ENCODE data around the gene ACO2. TPM values are rescaled to one million over a fixed set of nuclear protein-coding genes. Genes with fewer than 3 reads are reported as not detected.
"Not testable (repeated sequence)": the region's sequence is repeated elsewhere in the genome, so short reads cannot be mapped to it uniquely, and the experiment has no call there.

ACO2 gene
- total RNA-seq, 2 experiments from 2014 or later = 103 to 105 TPM

DNA sequence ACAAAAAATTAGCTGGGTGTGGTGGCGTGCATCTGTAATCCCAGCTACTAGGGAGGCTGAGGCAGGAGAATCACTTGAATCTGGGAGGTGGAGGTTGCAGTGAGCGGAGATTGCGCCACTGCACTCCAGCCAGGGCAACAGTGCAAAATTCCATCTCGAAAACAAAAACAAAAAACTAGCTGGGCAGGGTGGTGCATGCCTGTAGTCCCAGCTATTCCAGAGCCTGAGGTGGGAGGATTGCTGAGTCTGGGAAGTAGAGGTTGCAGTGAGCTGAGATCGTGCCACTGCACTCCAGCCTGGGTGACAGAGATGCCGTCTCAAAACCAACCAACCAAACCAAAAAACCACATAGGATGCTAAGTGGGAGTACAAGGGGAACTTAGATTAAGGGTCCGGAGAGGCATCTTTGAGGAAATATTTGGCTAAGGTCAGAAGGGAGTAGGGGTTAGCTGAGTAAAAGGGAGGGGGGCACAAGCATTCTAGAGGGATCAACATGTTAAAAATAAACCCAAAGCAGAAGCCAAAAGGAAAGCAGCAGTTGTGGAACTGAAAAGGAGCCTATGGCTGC lies 10.7 kb upstream of the ACO2 start:
- CTCF ChIA-PET = interaction anchor here (1.5 kb wide), 1 partner anchor 10 kb away, joined by 4 read pairs; the partner anchor contains the start of genes ACO2 and PHF5A
- H3K4me3 Mint-ChIP-seq = no peak overlapping the region
- peaks cover 2% of the 10 kb centered on the region for H3K4me1 Mint-ChIP-seq (ENCODE audit: low read depth)
- peaks cover 22% of the 10 kb centered on the region for H3K36me3 Mint-ChIP-seq
- H3K9me3 Mint-ChIP-seq = no peaks in the 10 kb centered on the region
- no peaks in the 10 kb centered on the region for H3K27me3 Mint-ChIP-seq
- DNase-seq = no peak
- no peak overlapping the region for H3K27ac Mint-ChIP-seq
- POLR2A ChIA-PET = interaction anchor here (1.2 kb wide), 1 partner anchor 10 kb away, joined by 4 read pairs; the partner anchor contains the start of genes ACO2 and PHF5A
- intact Hi-C loops (cut with micrococcal nuclease) = no loop called here

- CTCF ChIA-PET = no interaction called here
Measured at GRCh38 chr22:41459431-41459830, 9.5 kb upstream of the ACO2 start.

DNA sequence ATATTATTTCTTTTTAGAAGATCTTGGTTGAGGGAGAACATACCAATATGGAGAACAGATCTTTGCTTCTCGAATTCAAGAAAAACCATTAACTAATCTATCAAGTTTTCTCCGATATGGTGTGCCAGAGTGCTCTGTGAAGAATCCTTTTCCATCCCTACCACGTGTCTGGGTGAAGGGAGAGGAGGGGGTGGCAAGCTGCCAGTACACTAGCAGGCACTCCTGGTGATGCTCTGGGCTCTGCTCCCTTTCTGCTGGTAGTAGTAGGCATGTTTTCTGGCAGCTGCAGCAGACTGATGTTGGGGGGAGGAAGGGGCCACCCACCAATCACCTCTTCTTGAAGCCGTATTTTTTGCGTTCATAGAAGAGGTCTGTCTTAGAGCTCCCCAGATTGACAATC lies 8.8 kb upstream of the ACO2 start:
- CTCF ChIA-PET = interaction anchor here (1.0 kb wide), 1 partner anchor 67 kb away, joined by 3 read pairs; no protein-coding TSS in a partner anchor
- intact Hi-C loops (cut with micrococcal nuclease); DNase-seq; H3K9me3 Mint-ChIP-seq; H3K4me3 Mint-ChIP-seq; H3K27me3 Mint-ChIP-seq; H3K4me1 Mint-ChIP-seq (ENCODE audit: low read depth); H3K27ac Mint-ChIP-seq: not testable (repeated sequence)
- peaks cover 34% of the 10 kb centered on the region for H3K36me3 Mint-ChIP-seq
- POLR2A ChIA-PET = interaction anchor here (0.9 kb wide), 1 partner anchor 14 kb away, joined by 4 read pairs; the partner anchor contains the start of gene TOB2

More at GRCh38 chr22:41459431-41459830, 9.5 kb upstream of the ACO2 start:
- POLR2A ChIA-PET = interaction anchor here (0.9 to 1.2 kb wide), 2 partner anchors 9 to 11 kb away, joined by 4 read pairs; partner anchors contain the start of genes ACO2 and PHF5A
- Mint-ChIP-seq H3K27ac (no peak overlapping the region), H3K36me3 (peaks cover 28% of the 10 kb centered on the region), H3K4me3 (no peak overlapping the region), H3K9me3 (no peaks in the 10 kb centered on the region), H3K27me3 (no peaks in the 10 kb centered on the region), H3K4me1 (ENCODE audit: low read depth) (peaks cover 4% of the 10 kb centered on the region)
- DNase-seq = no peak
- intact Hi-C loops (cut with micrococcal nuclease) = no loop called here

DNA sequence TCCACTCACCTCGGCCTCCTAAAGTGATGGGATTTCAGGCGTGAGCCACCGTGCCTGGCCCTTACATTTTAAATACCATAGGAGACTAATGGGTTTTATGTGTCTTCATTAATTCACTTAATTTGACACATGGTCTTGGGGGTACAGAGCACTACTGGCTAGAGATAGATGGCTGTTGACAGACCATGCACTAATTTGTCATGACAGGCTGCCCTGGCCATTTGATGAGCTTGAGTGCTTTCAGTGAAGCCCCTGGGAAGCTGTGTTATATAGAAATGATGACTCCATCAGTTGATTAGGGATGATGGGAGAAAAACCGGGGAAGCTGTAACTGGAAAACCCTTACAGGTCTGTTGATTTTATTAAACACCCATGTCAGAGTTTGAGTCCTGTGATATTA lies 7.0 kb upstream of the ACO2 start:
- intact Hi-C loops (cut with micrococcal nuclease) = no loop called here
- Mint-ChIP-seq H3K27me3 (no peaks in the 10 kb centered on the region), H3K4me3 (no peak overlapping the region), H3K9me3 (no peaks in the 10 kb centered on the region), H3K4me1 (ENCODE audit: low read depth) (peaks cover 8% of the 10 kb centered on the region), H3K36me3 (peaks cover 45% of the 10 kb centered on the region), H3K27ac (no peak overlapping the region)
- no peak for DNase-seq
- CTCF ChIA-PET = interaction anchor here (1.6 kb wide), 1 partner anchor 58 kb away, joined by 5 read pairs; no protein-coding TSS in a partner anchor
- POLR2A ChIA-PET = interaction anchor here (1.5 to 2.5 kb wide), 2 partner anchors 14 to 16 kb away, joined by 3 to 14 read pairs; partner anchors contain the start of gene TOB2

- no peaks in the 10 kb centered on the region for H3K27me3 Mint-ChIP-seq
- no peaks in the 10 kb centered on the region for H3K9me3 Mint-ChIP-seq
- H3K27ac Mint-ChIP-seq = peak overlapping the region; percentile 99
- peaks cover 53% of the 10 kb centered on the region for H3K4me1 Mint-ChIP-seq (ENCODE audit: low read depth)
- no peak for DNase-seq
- intact Hi-C loops (cut with micrococcal nuclease) = loop anchor here (1.0 to 5.0 kb wide), 5 partner anchors 25 to 612 kb away; partner anchors contain the start of genes RANGAP1, ST13, XPNPEP3 and ZC3H7B
- H3K36me3 Mint-ChIP-seq = peaks cover 37% of the 10 kb centered on the region
- CTCF ChIA-PET = interaction anchor here (0.9 to 3.5 kb wide), 13 partner anchors 8 to 220 kb away, joined by 3 to 20 read pairs (median 5); partner anchors contain the start of genes RANGAP1, SNU13, TOB2 and ZC3H7B
- H3K4me3 Mint-ChIP-seq = peak overlapping the region; percentile 93
- POLR2A ChIA-PET = interaction anchor here (0.7 to 3.0 kb wide), 14 partner anchors 8 to 446 kb away, joined by 3 to 57 read pairs (median 4); partner anchors contain the start of genes DESI1, PMM1, RANGAP1 and TEF
Measured at GRCh38 chr22:41469218-41469851, 418 bp downstream of the ACO2 start.

DNA sequence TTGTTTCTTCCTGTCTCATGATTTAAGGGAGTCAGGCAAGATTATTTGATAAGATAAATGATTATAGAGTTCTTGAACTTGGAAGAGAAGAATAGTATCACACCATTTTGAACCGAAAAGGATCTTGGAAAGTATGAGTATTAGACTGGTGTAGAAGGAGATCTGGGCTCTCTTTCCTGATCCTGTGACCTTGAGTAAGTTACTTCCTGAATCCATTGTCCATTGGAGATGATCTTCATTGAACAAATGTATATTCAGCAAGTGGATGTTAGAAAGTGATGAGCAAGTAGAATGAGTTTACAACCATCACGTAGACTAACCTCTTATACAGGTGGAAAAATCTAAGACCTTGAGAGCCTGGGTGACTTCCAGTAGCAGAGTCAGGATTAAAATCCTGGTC lies 2.0 kb downstream of the ACO2 start:
- Mint-ChIP-seq H3K9me3 (no peaks in the 10 kb centered on the region), H3K27me3 (no peaks in the 10 kb centered on the region), H3K27ac (peak overlapping the region; percentile 1), H3K36me3 (peaks cover 25% of the 10 kb centered on the region), H3K4me1 (ENCODE audit: low read depth) (peaks cover 50% of the 10 kb centered on the region), H3K4me3 (peak overlapping the region; percentile 93)
- ChIA-PET POLR2A (no interaction called here), CTCF (interaction anchor here (0.6 to 3.5 kb wide), 2 partner anchors 17 to 67 kb away, joined by 3 to 20 read pairs; no protein-coding TSS in a partner anchor)
- DNase-seq = no peak
- intact Hi-C loops (cut with micrococcal nuclease) = no loop called here

DNA sequence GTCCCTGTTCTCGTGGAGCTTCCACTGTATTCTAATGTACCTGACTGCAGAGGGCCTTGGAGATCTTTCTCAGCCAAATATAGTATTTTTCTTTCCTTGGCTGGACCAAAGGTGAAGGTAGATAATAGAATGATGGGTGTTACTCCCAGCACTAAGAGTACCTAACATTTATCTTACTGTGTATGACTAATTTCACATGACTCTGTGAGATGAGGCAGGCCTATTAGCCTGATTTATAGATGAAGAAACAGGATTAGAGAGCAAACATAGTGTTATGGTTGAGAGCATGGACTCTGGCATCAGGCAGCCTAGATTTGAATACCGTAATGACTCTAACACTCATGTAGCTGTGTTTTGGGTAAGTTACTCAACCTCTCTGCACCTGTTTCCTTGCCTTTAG lies 2.7 kb downstream of the ACO2 start:
- peaks cover 20% of the 10 kb centered on the region for H3K36me3 Mint-ChIP-seq
- H3K4me1 Mint-ChIP-seq (ENCODE audit: low read depth) = peaks cover 50% of the 10 kb centered on the region
- DNase-seq = no peak
- no peaks in the 10 kb centered on the region for H3K9me3 Mint-ChIP-seq
- H3K4me3 Mint-ChIP-seq = no peak overlapping the region
- no peak overlapping the region for H3K27ac Mint-ChIP-seq
- CTCF ChIA-PET = no interaction called here
- no peaks in the 10 kb centered on the region for H3K27me3 Mint-ChIP-seq
- intact Hi-C loops (cut with micrococcal nuclease) = no loop called here
- POLR2A ChIA-PET = no interaction called here

GRCh38 chr22:41474872-41475451 lies 6.0 kb downstream of the ACO2 start:
- POLR2A ChIA-PET = interaction anchor here (1.6 kb wide), 1 partner anchor 11 kb away, joined by 3 read pairs; no protein-coding TSS in a partner anchor
- CTCF ChIA-PET = interaction anchor here (1.6 kb wide), 1 partner anchor 71 kb away, joined by 6 read pairs; no protein-coding TSS in a partner anchor
- Mint-ChIP-seq H3K27me3 (no peaks in the 10 kb centered on the region), H3K36me3 (peaks cover 4% of the 10 kb centered on the region), H3K27ac (no peak overlapping the region), H3K4me1 (ENCODE audit: low read depth) (peaks cover 42% of the 10 kb centered on the region), H3K4me3 (no peak overlapping the region), H3K9me3 (no peaks in the 10 kb centered on the region)
- intact Hi-C loops (cut with micrococcal nuclease) = no loop called here
- no peak for DNase-seq

DNA sequence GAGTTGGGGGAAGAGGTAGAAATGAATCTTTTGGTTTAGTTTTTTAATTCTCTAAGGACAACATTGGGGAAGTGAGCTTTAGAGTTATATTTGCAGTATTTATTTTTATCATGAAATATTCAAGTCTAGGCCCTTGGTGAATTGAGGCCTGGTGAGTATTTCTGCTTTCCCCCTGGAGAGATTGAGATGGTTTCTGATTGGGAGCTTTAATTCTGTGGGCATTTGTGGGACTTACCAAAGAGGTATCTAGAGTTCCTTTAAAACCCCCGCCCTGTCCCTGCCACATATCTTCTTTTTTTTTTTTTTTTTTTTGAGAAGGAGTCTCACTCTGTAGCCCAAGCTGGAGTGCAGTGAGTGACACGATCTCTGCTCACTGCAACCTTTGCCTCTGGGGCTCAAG lies 9.6 kb downstream of the ACO2 start:
- DNase-seq = no peak
- peaks cover 1% of the 10 kb centered on the region for H3K36me3 Mint-ChIP-seq
- H3K27ac Mint-ChIP-seq = peak overlapping the region; percentile 8
- ChIA-PET CTCF (interaction anchor here (1.2 to 1.6 kb wide), 3 partner anchors 10 to 75 kb away, joined by 3 to 6 read pairs (median 4); partner anchors contain the start of genes ACO2 and PHF5A), POLR2A (interaction anchor here (0.9 kb wide), 1 partner anchor 30 kb away, joined by 5 read pairs; no protein-coding TSS in a partner anchor)
- no peak overlapping the region for H3K4me3 Mint-ChIP-seq
- no peaks in the 10 kb centered on the region for H3K9me3 Mint-ChIP-seq
- H3K27me3 Mint-ChIP-seq = no peaks in the 10 kb centered on the region
- H3K4me1 Mint-ChIP-seq (ENCODE audit: low read depth) = peaks cover 37% of the 10 kb centered on the region
- intact Hi-C loops (cut with micrococcal nuclease) = no loop called here

- no peaks in the 10 kb centered on the region for H3K27me3 Mint-ChIP-seq
- intact Hi-C loops (cut with micrococcal nuclease) = no loop called here
- ChIA-PET POLR2A (interaction anchor here (0.9 kb wide), 1 partner anchor 31 kb away, joined by 5 read pairs; no protein-coding TSS in a partner anchor), CTCF (interaction anchor here (0.6 to 1.6 kb wide), 5 partner anchors 10 to 79 kb away, joined by 3 to 6 read pairs (median 3); partner anchors contain the start of genes ACO2 and PHF5A)
- H3K4me1 Mint-ChIP-seq (ENCODE audit: low read depth) = peaks cover 33% of the 10 kb centered on the region
- H3K27ac Mint-ChIP-seq = peak overlapping the region; percentile 8
- H3K4me3 Mint-ChIP-seq = no peak overlapping the region
- no peaks in the 10 kb centered on the region for H3K9me3 Mint-ChIP-seq
- H3K36me3 Mint-ChIP-seq = peaks cover under 1% of the 10 kb centered on the region
- peak; percentile 25 for DNase-seq
Measured at GRCh38 chr22:41478891-41479521, 10.1 kb downstream of the ACO2 start.

- POLR2A ChIA-PET = no interaction called here
- Mint-ChIP-seq H3K4me3 (no peak overlapping the region), H3K36me3 (no peaks in the 10 kb centered on the region), H3K4me1 (ENCODE audit: low read depth) (peaks cover 33% of the 10 kb centered on the region), H3K27ac (no peak overlapping the region), H3K27me3 (no peaks in the 10 kb centered on the region), H3K9me3 (no peaks in the 10 kb centered on the region)
- DNase-seq = no peak
- CTCF ChIA-PET = interaction anchor here (0.8 to 1.6 kb wide), 3 partner anchors 11 to 76 kb away, joined by 3 to 6 read pairs (median 5); partner anchors contain the start of genes ACO2 and PHF5A
- intact Hi-C loops (cut with micrococcal nuclease) = no loop called here
Measured at GRCh38 chr22:41479671-41480396, 10.9 kb downstream of the ACO2 start.
